ENCODE results near the gene THADA. TPM values are rescaled to one million over a fixed set of nuclear protein-coding genes. Genes with fewer than 3 reads are reported as not detected.

THADA gene
- polyA plus RNA-seq, 3 donors = 31.0 to 43.5 (median 34.5) TPM

DNA sequence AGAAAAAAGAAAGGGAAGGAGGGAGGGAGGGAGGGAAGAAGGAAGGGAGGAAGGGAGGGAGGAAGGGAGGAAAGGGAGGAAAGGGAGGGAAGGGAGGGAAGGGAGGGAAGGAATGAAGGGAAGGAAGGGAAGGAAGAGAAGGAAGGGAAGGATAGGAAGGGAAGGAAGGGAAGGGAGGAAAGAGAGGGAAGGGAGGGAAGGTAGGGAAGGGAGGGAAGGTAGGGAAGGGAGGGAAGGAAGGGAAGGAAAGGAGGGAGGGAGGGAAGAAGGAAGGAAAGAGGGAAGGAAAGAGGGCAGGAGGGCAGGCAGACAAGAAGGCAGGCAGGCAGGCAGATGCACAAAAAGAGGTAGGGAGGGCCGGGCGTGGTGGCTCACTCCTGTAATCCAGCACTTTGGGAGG is 74.9 kb downstream of the THADA start:
- DNase-seq (ENCODE audit: extremely low read depth in 1 of 11, low read depth in 9 of 11, low spot score in 4 of 11) = no peak

DNA sequence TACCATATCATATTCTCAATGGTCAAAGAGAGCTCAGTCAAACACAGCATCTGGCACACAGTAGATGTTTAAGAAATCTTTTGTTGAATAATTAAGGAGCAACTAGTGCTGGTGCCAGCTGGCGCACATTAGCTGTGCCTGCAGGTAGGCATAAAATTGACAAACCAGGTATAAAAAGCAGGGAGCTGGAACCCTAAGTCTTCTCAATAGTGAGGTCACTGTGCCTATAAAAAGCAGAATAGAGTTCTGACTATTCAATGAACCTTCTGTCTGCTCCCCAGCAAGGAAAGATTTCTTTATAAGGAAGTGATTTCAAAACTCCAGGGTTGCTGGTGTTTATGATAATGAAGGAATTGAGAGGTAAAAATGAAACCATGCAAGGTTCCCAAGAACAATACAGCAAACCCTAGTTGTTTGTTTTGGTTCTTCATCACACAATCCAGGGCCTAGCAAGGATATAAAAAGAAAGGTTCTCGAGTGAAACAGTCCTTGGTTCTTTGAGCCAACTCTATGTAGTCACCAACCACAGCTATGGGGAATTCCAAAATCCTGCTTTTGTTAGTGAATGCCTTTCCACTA is 76.1 kb downstream of the THADA start:
- DNase-seq (ENCODE audit: extremely low read depth in 1 of 11, low read depth in 9 of 11, low spot score in 4 of 11) = no peak

DNA sequence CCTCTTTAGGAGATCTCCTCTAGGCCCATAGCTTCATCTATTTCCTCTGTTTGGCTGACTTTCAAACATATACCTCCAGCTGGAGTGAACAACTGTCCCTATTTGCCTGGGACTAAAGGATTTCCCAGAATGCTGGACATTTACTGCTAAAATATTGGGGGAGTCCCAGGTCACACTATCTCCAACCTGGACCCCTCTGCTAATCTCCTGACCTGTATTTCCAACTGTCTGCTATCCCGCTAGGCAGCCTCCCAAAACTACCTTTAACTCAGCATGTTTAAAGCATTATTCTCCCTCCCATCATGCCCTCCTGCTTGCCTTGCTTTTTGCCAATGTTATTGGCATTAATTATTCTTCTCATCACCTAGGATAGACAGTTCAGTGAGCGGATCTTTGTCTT is 77.1 kb downstream of the THADA start:
- DNase-seq (ENCODE audit: extremely low read depth in 1 of 11, low read depth in 9 of 11, low spot score in 4 of 11) = no peak

DNA sequence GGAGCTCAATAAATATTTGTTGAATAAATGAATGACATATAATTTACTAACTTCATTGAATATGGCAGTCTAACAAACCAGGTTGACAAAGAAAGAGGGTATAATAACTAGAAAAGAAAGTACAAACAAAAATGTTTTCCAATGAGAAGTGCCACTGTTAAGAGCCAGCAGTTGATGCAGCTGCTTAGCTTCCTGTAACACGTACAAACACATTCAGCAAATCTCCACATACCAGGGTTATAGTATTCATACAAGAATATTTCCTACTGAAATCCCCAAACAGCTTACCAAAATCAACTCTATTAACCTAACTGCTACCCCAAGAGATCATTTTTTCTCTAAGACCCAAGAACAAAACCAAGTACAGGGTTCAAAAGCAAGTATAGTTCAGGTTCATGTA is 77.7 kb downstream of the THADA start:
- no peak for DNase-seq (ENCODE audit: extremely low read depth in 1 of 11, low read depth in 9 of 11, low spot score in 4 of 11)

DNA sequence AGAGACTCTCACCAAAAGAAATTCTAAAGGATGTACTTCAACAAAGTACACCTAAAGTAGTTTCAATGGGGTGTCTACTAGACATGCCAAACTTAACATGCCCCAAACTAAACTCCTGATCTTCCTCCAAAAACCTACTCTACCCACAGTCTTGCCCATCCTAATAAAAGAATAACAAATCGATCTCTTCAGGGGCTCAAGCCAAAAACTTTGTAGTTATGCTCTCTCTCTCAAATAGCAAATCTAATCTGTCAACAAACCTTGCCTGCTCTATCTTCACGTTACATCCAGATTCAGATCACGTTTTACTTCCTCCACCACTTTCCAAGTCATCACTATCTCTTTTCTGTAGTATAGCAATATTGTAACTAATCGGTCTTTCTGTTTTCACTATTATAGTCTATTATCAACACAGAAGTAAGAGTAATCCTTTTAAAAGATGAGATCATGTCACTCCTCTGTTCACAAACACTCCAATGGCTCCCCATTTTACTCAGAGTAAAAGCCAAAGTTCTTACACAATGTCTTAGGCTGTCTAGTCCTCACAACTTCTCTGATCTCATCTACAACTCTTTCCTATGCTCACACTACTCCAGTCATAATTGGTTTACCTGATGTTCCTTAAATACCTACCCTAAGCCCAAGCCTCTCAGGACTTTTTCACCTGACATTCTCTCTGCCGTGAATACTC is 79.9 kb downstream of the THADA start:
- no peak for DNase-seq (ENCODE audit: extremely low read depth in 1 of 11, low read depth in 9 of 11, low spot score in 4 of 11)

DNA sequence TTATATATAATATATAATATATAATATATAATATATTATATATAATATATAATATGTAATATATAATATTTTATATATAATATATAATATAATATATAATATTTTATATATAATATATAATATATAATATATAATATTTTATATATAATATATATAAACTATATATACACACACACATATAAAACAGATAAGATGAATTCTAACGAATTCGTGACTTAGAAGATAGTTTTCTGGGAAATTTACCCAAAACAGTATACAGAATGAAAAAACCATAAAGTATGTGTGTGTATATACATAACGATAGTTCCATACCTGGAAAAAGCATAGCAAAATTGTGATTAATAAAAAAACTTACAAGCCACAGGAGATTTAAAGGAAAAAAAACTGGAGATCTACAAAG is 80.6 kb downstream of the THADA start:
- DNase-seq (ENCODE audit: extremely low read depth in 1 of 11, low read depth in 9 of 11, low spot score in 4 of 11) = no peak

DNA sequence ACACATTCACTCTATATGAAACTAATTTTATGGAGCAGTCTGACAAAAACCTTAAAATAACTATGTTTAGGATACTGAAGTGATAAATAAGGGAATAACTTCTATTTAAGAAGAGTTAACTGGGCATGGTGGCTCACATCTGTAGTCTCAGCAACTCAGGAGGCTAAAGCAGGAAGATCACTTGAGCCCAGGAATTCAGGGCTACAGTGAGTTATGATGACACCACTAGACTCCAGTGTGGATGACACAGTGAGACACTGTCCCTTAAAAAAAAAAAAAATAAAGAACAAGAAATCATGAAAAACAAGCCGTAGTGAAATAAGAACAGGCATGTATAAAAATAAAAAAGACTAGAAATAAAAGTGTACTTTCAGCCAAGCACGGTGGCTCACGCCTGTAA is 82.0 kb downstream of the THADA start:
- no peak for DNase-seq (ENCODE audit: extremely low read depth in 1 of 11, low read depth in 9 of 11, low spot score in 4 of 11)

DNA sequence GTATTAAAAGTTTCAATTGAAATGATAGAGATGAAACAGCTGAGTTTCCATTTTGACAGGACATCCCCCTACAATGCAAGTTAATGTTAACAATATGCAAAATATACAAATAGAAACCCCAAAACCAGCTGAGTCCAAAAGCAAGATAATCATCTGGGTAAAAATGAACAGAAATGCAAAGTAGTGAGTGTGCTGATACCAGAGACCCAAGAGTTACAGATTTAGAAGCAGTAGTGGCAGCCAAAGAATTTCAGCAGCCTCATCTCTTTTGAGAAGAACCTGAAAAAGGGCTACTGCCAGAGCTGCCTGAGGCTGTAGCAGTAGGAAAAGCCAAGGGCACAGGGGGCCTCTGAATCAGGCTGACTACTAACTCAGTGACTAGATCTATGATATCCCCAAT is 82.6 kb downstream of the THADA start:
- no peak for DNase-seq (ENCODE audit: extremely low read depth in 1 of 11, low read depth in 9 of 11, low spot score in 4 of 11)

DNA sequence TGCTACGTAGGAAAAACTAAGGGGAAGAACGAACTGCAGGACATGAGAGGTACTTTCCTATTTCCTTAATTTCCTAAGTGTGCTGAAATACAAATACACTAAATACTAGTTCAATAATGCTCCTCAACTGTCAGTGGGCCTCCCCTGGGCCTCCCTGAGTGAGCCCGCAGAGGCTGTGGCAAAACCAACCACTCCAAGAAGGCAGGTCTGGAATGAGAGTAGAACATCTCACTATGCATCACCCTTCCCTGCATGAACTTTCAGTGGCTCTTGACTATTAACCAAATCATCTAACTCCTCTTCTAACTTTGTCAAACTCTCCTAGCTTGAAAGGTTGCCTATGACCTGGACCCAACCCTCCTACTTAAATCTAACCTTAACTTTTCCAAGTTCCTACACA is 84.6 kb downstream of the THADA start:
- DNase-seq (ENCODE audit: extremely low read depth in 1 of 11, low read depth in 9 of 11, low spot score in 4 of 11) = no peak

DNA sequence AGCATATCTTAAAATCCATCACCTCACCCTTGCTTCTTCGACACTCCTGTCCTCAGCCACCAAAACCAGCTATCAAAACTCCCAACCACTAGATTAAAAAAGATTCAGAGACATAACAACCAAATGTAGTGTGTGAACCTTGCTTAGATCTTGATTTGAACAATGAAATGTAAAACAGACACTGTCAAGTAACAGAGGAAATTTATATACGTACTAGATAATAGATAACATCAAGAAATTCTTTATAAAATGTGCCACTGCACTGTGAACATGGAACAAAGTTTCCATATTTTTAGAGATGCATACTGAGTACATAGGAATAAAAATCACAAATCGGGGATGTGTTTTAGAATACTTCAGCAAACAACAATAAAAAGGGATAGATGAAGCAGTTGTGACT is 86.0 kb downstream of the THADA start:
- DNase-seq (ENCODE audit: extremely low read depth in 1 of 11, low read depth in 9 of 11, low spot score in 4 of 11) = no peak

DNA sequence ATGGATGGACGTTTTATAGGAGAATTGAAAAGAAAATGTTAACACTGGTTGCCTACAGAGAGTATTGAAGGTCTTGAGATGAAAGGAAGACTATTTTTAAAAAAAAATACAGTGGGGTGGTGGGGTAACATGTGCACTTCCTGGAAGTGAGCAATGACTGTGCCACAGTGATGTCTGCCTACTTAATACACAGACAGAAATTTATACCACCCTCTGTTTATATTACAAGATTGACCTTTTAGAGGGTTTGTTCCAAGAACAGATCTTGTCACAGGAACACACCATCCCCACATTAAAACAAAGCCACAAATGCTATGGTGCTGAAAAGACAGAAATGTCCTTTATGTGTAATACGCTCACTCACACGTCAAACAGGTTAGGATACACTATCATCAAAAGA is 87.6 kb downstream of the THADA start:
- no peak for DNase-seq (ENCODE audit: extremely low read depth in 1 of 11, low read depth in 9 of 11, low spot score in 4 of 11)

DNA sequence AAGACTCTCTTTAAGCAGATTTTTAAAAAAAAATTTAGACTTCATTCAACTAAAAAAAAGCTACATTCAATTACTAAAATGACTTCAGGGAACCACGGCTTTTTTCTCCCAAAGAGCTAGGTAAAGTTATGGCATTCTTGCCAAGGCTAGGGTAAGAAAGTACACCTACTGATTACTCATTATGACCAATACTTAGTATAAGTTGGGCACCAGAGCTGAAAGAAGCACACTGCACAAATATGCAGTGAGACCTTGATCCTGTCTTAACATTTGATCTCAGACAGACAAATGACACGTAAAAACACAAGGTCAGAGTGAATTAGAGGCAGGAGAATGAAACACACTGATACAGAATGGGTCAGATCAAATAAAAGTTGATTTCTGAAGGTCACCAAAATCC is 88.7 kb downstream of the THADA start:
- DNase-seq (ENCODE audit: extremely low read depth in 1 of 11, low read depth in 9 of 11, low spot score in 4 of 11) = no peak

DNA sequence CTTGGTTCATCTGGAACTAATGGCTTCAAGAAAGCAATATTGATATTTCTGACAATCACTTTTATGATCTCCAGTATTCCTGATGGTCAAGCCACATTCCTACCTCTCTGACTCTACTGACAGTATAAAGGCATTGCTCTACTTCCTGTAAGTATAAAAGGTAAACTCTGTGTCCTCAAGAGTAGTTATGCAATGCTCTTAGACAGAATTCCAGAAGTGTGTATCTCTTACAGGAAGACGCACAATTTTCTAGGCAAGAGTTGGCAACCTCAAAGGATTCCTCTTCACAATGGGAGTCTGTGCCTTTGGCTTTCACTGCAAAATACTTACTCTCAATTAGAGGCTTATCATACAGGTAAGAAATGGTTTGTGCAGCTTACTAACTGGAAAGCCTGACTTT is 100.1 kb downstream of the THADA start:
- no peak for DNase-seq (ENCODE audit: extremely low read depth in 1 of 11, low read depth in 9 of 11, low spot score in 4 of 11)

DNA sequence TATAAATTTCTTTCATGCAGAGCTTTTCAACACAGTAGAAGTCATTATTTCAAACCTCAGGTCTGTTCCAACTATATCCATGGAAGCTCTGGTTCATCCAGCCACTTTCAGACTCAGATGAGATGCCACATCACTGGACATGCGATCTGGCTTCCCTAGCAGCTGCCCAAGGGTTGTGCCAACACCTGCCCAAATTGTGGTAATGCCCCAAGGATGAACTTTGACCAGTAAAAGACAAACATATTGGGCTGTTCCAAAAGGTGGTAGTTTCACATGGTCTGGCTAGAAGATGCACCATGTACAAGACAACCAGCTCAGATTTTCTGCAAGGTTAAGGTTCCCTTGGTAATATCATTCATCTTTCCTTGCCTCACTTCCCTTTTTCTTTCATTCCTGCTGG is 101.9 kb downstream of the THADA start:
- DNase-seq (ENCODE audit: extremely low read depth in 1 of 11, low read depth in 9 of 11, low spot score in 4 of 11) = no peak

DNA sequence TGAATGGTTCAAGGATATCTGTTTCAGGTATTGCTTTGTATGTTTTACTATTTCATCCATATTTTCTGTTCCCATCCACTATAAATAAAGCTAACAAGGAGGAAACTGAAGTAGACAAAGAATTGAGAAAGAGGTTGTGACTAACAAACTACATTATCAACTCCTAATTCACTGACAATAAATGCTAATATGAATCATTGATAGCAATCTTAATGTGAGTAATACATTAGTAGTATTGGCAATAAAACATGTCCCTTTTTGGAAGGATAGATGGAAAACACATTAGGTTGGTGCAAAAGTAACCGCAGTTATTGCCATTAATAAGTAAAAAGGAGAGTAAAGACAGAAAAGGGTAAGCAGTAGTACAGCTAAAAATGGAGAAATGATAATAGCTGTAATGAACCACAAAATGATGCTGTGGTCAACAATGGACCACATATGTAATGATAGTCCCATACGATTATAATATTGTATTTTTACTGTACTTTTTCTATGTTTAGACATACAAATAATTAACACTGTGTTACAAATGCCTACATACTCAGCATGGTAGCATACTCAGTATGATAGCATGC is 104.7 kb downstream of the THADA start:
- no peak for DNase-seq (ENCODE audit: extremely low read depth in 1 of 11, low read depth in 9 of 11, low spot score in 4 of 11)

DNA sequence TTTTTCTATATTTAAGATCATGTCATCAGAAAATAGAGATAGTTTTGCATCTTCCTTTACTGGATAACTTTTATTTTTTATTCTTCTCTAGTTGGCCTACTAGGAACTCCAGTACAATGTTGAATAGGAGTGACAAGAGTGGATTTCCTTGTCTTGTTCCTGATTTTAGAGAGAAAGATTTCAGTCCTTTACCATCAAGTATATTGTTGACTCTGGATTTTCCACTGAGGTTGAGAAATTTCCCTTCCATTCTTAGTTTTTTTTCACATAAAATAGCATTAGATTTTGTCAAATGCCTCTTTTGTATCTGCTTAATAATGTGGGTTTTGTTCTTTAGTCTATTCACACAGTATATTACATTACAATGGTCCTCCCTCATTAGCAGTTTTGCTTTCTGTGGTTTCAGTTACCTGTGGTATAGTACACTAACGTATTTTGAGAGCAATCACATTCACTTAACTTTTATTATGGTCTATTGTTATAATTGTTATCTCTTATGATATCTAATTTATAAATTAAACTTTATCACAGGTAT is 105.5 kb downstream of the THADA start:
- DNase-seq (ENCODE audit: extremely low read depth in 1 of 11, low read depth in 9 of 11, low spot score in 4 of 11) = no peak

DNA sequence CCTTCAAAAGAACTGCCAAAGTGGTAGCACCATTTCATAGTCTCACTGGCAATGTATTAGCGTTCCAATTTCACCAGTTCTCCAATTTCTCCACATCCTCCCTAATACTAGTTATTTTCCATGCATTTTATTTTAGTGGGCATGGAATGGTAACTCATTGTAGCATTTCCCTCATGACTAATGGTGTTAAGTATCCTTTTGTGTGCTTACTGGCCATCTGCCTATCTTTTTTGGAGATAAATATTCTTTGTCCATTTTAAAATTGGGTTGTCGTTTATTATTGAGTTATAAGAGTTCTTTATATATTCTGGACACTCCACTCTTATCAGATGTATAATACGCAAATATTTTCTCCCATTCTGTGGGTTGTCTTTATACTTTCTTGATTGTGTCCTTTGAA is 107.1 kb downstream of the THADA start:
- no peak for DNase-seq (ENCODE audit: extremely low read depth in 1 of 11, low read depth in 9 of 11, low spot score in 4 of 11)

DNA sequence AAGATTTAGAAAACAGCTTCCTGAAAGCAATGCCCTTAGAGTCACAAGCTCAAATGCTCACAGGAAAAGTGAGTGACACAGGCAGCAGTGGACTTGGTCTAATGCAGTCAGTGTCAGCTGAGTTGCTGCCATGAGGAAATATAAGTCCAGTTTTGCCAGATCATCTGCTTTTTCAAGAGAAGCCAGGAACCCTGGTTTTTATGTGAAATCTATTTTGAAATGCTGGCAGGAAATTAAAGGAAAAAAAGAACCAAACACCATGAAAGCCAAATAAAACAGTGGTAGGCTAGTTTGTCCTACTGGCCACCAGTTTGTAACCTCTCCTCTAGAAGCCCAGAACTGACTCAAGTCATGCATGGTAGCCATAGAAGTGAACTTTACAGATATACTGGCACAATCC is 109.2 kb downstream of the THADA start:
- DNase-seq (ENCODE audit: extremely low read depth in 1 of 11, low read depth in 9 of 11, low spot score in 4 of 11) = no peak

DNA sequence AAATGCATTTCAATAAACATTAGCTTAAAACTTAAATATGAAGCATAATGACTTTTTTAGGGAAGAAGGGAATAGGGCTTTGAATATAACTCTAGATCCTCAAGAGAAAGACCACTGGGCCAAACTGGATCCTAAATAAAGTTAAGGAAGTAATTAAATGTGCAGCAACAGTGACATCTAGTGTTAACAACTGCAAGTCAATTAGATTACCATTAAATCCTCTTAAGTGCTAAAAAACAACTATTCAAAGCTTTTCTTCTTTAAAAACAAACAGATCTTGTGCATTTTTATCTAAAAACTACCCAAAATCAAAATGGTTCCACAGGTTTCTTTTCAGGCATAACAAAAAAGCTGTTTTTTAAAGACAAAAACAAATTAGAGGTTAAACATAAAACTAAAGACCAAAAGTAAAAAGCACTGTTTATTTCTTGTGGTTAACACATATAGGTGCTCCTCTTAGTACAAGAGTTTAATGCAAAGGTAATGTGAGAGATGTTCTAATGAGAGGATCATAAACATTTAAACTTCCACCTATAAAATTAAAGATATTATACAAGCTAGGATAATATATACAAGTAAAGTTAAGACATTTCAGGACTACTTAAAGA is 111.4 kb downstream of the THADA start:
- peak; percentile 56 to 88 (median 77) for DNase-seq (ENCODE audit: extremely low read depth in 1 of 11, low read depth in 9 of 11, low spot score in 4 of 11)

DNA sequence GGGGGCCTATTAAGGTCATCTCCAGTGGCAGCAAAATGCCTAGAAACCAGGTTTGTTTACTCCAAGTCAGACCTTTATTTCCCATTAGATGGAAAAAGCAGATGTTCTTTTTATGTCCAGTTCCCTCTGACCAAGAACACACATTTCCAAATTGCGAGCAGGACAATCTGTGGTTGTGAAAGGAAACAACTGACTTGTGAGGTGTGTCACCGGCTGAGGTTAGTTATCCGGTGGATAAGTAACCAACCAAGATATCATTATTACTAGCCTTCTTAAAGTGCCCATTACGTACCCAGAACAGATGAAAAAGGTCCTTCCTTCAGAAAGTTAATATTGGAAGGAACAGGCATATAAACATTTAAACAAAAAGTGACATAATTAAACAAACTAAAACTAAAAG is 112.9 kb downstream of the THADA start:
- no peak for DNase-seq (ENCODE audit: extremely low read depth in 1 of 11, low read depth in 9 of 11, low spot score in 4 of 11)

Data from renal cortex interstitium (tissue), 11 donors.